HG03108 (cell line): Measurements from ENCODE around the gene SP7.
A peak's percentile ranks its signal among the peaks of the same experiment; 100 is the strongest.
"Not testable (repeated sequence)": the region's sequence is repeated elsewhere in the genome, so short reads cannot be mapped to it uniquely, and the experiment has no call there.

Source experiments
- ATAC-seq: cut with Tn5 transposase; IDR thresholded peaks from one replicate; pipeline ENCODE4 v1.9.1; 2021; ENCODE audit warnings: moderate library complexity; ENCODE audit not compliant: unreplicated experiment

The SP7 gene

GRCh38 chr12:53347905-53348304 is 11.8 kb upstream of the SP7 start:
- no peak for ATAC-seq

- ATAC-seq: no peak
Observed at GRCh38 chr12:53346491-53346890, 10.3 kb upstream of the SP7 start.

- ATAC-seq: no peak
Observed at GRCh38 chr12:53345486-53346188, 9.5 kb upstream of the SP7 start.

- peak; percentile 60 for ATAC-seq
Observed at GRCh38 chr12:53344824-53345485, 8.8 kb upstream of the SP7 start.

- ATAC-seq: no peak
Observed at GRCh38 chr12:53344487-53344823, 8.3 kb upstream of the SP7 start.

GRCh38 chr12:53343969-53344368 is 7.8 kb upstream of the SP7 start:
- ATAC-seq: no peak

- no peak for ATAC-seq
Observed at GRCh38 chr12:53343449-53343848, 7.3 kb upstream of the SP7 start.

- ATAC-seq: no peak
Observed at GRCh38 chr12:53340398-53340797, 4.2 kb upstream of the SP7 start.

GRCh38 chr12:53338916-53339315 is 2.8 kb upstream of the SP7 start:
- no peak for ATAC-seq

GRCh38 chr12:53338017-53338416 is 1.9 kb upstream of the SP7 start:
- ATAC-seq: no peak

- ATAC-seq: no peak
Observed at GRCh38 chr12:53334822-53335221, 1.3 kb downstream of the SP7 start.

- no peak for ATAC-seq
Observed at GRCh38 chr12:53333845-53334244, 2.3 kb downstream of the SP7 start.

- no peak for ATAC-seq
Observed at GRCh38 chr12:53333289-53333688, 2.9 kb downstream of the SP7 start.

- ATAC-seq: no peak
Observed at GRCh38 chr12:53332744-53333143, 3.4 kb downstream of the SP7 start.

- ATAC-seq: not testable (repeated sequence)
Observed at GRCh38 chr12:53332339-53332738, 3.8 kb downstream of the SP7 start.

- ATAC-seq: no peak
Observed at GRCh38 chr12:53330671-53331070, 5.5 kb downstream of the SP7 start.

- ATAC-seq: no peak
Observed at GRCh38 chr12:53328043-53328435, 8.1 kb downstream of the SP7 start.

GRCh38 chr12:53327435-53328042 is 8.6 kb downstream of the SP7 start:
- ATAC-seq: no peak

- ATAC-seq: no peak
Observed at GRCh38 chr12:53326460-53327185, 9.5 kb downstream of the SP7 start.

- ATAC-seq: no peak
Observed at GRCh38 chr12:53325511-53326061, 10.6 kb downstream of the SP7 start.

- peak; percentile 62 for ATAC-seq
Observed at GRCh38 chr12:53324779-53325510, 11.2 kb downstream of the SP7 start.
